ENCODE measurements around the gene PSMB2. TPM values are rescaled to one million over a fixed set of nuclear protein-coding genes. Genes with fewer than 3 reads are reported as not detected.

Gene PSMB2
- total and polyA plus RNA-seq, 2 experiments from 2014 or later = 29.0 to 106 TPM

DNA sequence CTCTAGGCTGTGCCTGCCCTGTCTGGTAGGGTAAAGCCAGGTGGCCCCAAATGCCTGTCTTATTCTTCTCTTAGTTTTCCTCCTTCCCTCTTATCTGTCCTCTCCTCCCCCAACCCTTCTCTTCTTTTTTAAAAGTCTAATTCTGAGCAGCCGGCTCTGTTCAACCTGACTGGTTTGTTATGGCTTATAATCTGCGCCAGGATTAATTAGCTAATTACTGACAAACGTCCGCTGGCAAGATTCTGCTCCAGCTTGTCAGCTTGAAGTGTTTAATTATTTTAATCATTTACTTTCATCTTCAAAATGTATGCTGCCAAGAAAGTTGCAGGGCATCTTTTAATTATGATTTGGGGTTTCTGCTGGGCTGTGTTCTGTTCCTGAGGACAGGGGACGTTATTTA is 27.2 kb upstream of the PSMB2 start:
- no peak for DNase-seq
- Histone ChIP-seq H3K4me3 (no peak overlapping the region), H3K9me3 (ENCODE audit: low read depth) (no peaks in the 10 kb centered on the region), H3K79me2 (ENCODE audit: insufficient read depth) (no peaks in the 10 kb centered on the region), H2AFZ (no peak overlapping the region), H3K4me2 (ENCODE audit: unreplicated experiment) (no peak overlapping the region), H3K36me3 (ENCODE audit: low read depth) (no peaks in the 10 kb centered on the region), H4K20me1 (ENCODE audit: insufficient read depth) (no peaks in the 10 kb centered on the region), H3K4me1 (ENCODE audit: insufficient read depth) (no peaks in the 10 kb centered on the region), H3F3A (ENCODE audit: insufficient read depth) (no peaks in the 10 kb centered on the region), H3K9ac (no peak overlapping the region), H3K9me2 (ENCODE audit: insufficient read depth) (no peaks in the 10 kb centered on the region), H3K27me3 (replicated peaks; ENCODE audit: insufficient read depth) (no peaks in the 10 kb centered on the region; the same call in 1 of the 2 replicates), H3K27ac (no peak overlapping the region)
- in situ Hi-C loops (cut with MboI) = no loop called here
- WGBS, 2 experiments (ENCODE audit: low coverage in 1 of 2, low lambda C conversion rate in 2 of 2, missing lambda C conversion rate in 2 of 2) = 43 to 47% methylated on average over 5 of the region's 5 CpGs
- TF ChIP-seq EZH2 (IDR thresholded peaks at IDR 0.05; ENCODE audit: insufficient read depth, poor library complexity, severe bottlenecking) (no peak), EZH2phosphoT487 (IDR thresholded peaks at IDR 0.05; ENCODE audit: insufficient read depth, low read depth) (no peak)

DNA sequence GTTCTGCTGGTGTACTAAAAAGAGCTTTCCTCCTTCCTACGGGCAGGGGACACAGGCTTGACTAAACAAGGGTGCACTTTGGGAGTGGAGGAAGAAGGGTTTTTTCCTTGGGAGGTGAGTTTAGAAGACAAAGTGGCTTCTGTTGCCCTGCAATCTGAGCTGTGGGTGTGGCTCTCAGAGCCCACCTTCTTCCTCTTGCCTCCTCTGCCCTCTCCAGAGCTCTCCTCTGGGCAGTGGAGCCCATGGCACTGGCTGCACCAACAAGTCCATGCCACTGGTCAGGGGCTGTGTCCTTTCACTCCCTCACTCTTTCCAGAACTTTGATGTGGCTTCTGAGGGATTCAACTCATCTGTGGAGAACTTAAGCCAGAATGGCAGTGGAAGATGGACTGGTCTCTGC is 25.6 kb upstream of the PSMB2 start:
- Histone ChIP-seq H3K27ac (no peak overlapping the region), H3K4me1 (ENCODE audit: insufficient read depth) (no peaks in the 10 kb centered on the region), H4K20me1 (ENCODE audit: insufficient read depth) (no peaks in the 10 kb centered on the region), H3K4me2 (ENCODE audit: unreplicated experiment) (no peak overlapping the region), H3K9me3 (ENCODE audit: low read depth) (no peaks in the 10 kb centered on the region), H3F3A (ENCODE audit: insufficient read depth) (no peaks in the 10 kb centered on the region), H3K36me3 (ENCODE audit: low read depth) (no peaks in the 10 kb centered on the region), H3K27me3 (replicated peaks; ENCODE audit: insufficient read depth) (no peaks in the 10 kb centered on the region; the same call in 1 of the 2 replicates), H2AFZ (no peak overlapping the region), H3K79me2 (ENCODE audit: insufficient read depth) (no peaks in the 10 kb centered on the region), H3K9me2 (ENCODE audit: insufficient read depth) (no peaks in the 10 kb centered on the region), H3K4me3 (no peak overlapping the region), H3K9ac (no peak overlapping the region)
- WGBS, 2 experiments (ENCODE audit: low coverage in 1 of 2, low lambda C conversion rate in 2 of 2, missing lambda C conversion rate in 2 of 2) = 19 to 36% methylated on average over 1 of the region's 1 CpG
- in situ Hi-C loops (cut with MboI) = no loop called here
- DNase-seq = no peak
- TF ChIP-seq EZH2 (IDR thresholded peaks at IDR 0.05; ENCODE audit: insufficient read depth, poor library complexity, severe bottlenecking) (no peak), EZH2phosphoT487 (IDR thresholded peaks at IDR 0.05; ENCODE audit: insufficient read depth, low read depth) (no peak)

DNA sequence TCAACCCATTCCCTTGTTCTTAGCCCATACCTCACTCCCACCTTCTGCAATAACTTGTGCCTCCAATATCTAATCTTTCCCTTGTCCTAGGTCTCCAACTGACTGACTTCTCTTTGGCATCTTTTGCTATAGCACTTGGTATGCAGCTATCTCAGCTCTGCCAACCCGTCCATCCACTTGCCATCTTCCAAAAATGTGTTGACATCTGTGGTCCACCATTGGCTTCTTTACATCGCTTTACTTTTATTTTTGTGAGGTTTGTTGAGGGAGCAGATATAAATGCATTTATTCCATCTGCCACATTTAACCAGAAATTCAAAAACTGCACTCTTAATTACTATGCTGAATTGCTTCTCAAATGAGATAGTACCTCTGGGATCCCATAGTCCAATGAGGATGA is 24.9 kb upstream of the PSMB2 start:
- H3K36me3 ChIP-seq (ENCODE audit: low read depth) = no peaks in the 10 kb centered on the region
- H3K9ac ChIP-seq = no peak overlapping the region
- no peak for DNase-seq
- H3K9me2 ChIP-seq (ENCODE audit: insufficient read depth) = no peaks in the 10 kb centered on the region
- no peaks in the 10 kb centered on the region for H4K20me1 ChIP-seq (ENCODE audit: insufficient read depth)
- in situ Hi-C loops (cut with MboI) = no loop called here
- no peaks in the 10 kb centered on the region; the same call in 1 of the 2 replicates for H3K27me3 ChIP-seq (replicated peaks; ENCODE audit: insufficient read depth)
- H3K27ac ChIP-seq = no peak overlapping the region
- no peak overlapping the region for H3K4me3 ChIP-seq
- no peaks in the 10 kb centered on the region for H3F3A ChIP-seq (ENCODE audit: insufficient read depth)
- H2AFZ ChIP-seq = no peak overlapping the region
- TF ChIP-seq EZH2phosphoT487 (IDR thresholded peaks at IDR 0.05; ENCODE audit: insufficient read depth, low read depth) (no peak), EZH2 (IDR thresholded peaks at IDR 0.05; ENCODE audit: insufficient read depth, poor library complexity, severe bottlenecking) (no peak)
- H3K4me1 ChIP-seq (ENCODE audit: insufficient read depth) = no peaks in the 10 kb centered on the region
- no peaks in the 10 kb centered on the region for H3K79me2 ChIP-seq (ENCODE audit: insufficient read depth)
- no peaks in the 10 kb centered on the region for H3K9me3 ChIP-seq (ENCODE audit: low read depth)
- 39 to 53% methylated on average over 2 of the region's 2 CpGs for WGBS, 2 experiments (ENCODE audit: low coverage in 1 of 2, low lambda C conversion rate in 2 of 2, missing lambda C conversion rate in 2 of 2)
- H3K4me2 ChIP-seq (ENCODE audit: unreplicated experiment) = no peak overlapping the region

DNA sequence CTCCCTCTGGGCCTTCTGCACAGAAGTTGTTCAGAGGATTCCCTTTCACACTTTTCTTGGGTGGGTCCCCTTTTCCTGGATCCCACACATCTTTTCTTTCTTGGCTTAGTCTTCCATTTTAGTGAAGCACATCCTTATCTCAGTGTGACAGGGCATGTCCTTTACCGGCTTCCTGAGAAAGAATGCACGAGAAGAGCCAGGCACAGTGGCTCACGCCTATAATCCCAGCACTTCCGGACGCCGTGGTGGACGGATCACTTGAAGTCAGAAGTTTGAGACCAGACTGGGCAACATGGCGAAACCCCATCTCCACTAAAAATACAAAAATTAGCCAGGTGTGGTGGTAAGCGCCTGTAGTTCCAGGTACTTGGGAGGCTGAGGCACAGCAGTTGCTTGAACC is 22.1 kb upstream of the PSMB2 start:
- no peaks in the 10 kb centered on the region for H3K4me1 ChIP-seq (ENCODE audit: insufficient read depth)
- in situ Hi-C loops (cut with MboI) = no loop called here
- H3K9me3 ChIP-seq (ENCODE audit: low read depth) = no peaks in the 10 kb centered on the region
- H4K20me1 ChIP-seq (ENCODE audit: insufficient read depth) = no peaks in the 10 kb centered on the region
- no peaks in the 10 kb centered on the region for H3K79me2 ChIP-seq (ENCODE audit: insufficient read depth)
- no peak for TF ChIP-seq EZH2phosphoT487 (IDR thresholded peaks at IDR 0.05; ENCODE audit: insufficient read depth, low read depth)
- TF ChIP-seq EZH2 (IDR thresholded peaks at IDR 0.05; ENCODE audit: insufficient read depth, poor library complexity, severe bottlenecking) = no peak
- H3K4me2 ChIP-seq (ENCODE audit: unreplicated experiment) = no peak overlapping the region
- no peak overlapping the region for H2AFZ ChIP-seq
- no peaks in the 10 kb centered on the region for H3K9me2 ChIP-seq (ENCODE audit: insufficient read depth)
- no peak for DNase-seq
- no peaks in the 10 kb centered on the region for H3F3A ChIP-seq (ENCODE audit: insufficient read depth)
- no peak overlapping the region for H3K4me3 ChIP-seq
- no peak overlapping the region for H3K27ac ChIP-seq
- H3K36me3 ChIP-seq (ENCODE audit: low read depth) = no peaks in the 10 kb centered on the region
- H3K27me3 ChIP-seq (replicated peaks; ENCODE audit: insufficient read depth) = no peaks in the 10 kb centered on the region; the same call in 1 of the 2 replicates
- WGBS, 2 experiments (ENCODE audit: low coverage in 1 of 2, low lambda C conversion rate in 2 of 2, missing lambda C conversion rate in 2 of 2) = 83 to 88% methylated on average over 9 of the region's 9 CpGs
- no peak overlapping the region for H3K9ac ChIP-seq

DNA sequence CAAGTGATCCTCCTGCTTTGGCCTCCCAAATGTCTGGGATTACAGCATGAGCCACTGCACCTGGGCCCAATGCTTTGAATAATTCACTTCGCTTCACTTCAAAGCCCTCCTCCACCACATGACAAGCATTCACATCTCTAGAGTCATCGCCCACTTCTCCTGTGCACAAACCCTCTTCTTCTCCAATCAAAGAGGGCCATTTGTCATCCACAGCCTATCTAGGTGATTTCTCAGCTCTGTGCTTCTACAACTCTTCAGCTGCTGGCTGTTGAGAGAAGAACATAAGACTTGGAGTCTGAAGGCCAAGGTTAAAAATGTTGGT is 20.1 kb upstream of the PSMB2 start:
- no peaks in the 10 kb centered on the region for H3K9me3 ChIP-seq (ENCODE audit: low read depth)
- H3F3A ChIP-seq (ENCODE audit: insufficient read depth) = peaks cover 17% of the 10 kb centered on the region
- no peak overlapping the region for H3K27ac ChIP-seq
- H3K27me3 ChIP-seq (replicated peaks; ENCODE audit: insufficient read depth) = no peaks in the 10 kb centered on the region
- 61 to 69% methylated on average over 2 of the region's 2 CpGs for WGBS, 2 experiments (ENCODE audit: low coverage in 1 of 2, low lambda C conversion rate in 2 of 2, missing lambda C conversion rate in 2 of 2)
- no peaks in the 10 kb centered on the region for H3K79me2 ChIP-seq (ENCODE audit: insufficient read depth)
- in situ Hi-C loops (cut with MboI) = no loop called here
- H3K4me1 ChIP-seq (ENCODE audit: insufficient read depth) = peaks cover 7% of the 10 kb centered on the region
- H3K9ac ChIP-seq = no peak overlapping the region
- H4K20me1 ChIP-seq (ENCODE audit: insufficient read depth) = no peaks in the 10 kb centered on the region
- no peak for TF ChIP-seq EZH2phosphoT487 (IDR thresholded peaks at IDR 0.05; ENCODE audit: insufficient read depth, low read depth)
- TF ChIP-seq EZH2 (IDR thresholded peaks at IDR 0.05; ENCODE audit: insufficient read depth, poor library complexity, severe bottlenecking) = no peak
- H3K4me3 ChIP-seq = no peak overlapping the region
- H2AFZ ChIP-seq = no peak overlapping the region
- DNase-seq = no peak
- no peaks in the 10 kb centered on the region for H3K9me2 ChIP-seq (ENCODE audit: insufficient read depth)
- H3K4me2 ChIP-seq (ENCODE audit: unreplicated experiment) = no peak overlapping the region
- H3K36me3 ChIP-seq (ENCODE audit: low read depth) = no peaks in the 10 kb centered on the region

All from GM23248 (cell line).